K562 (cell line): ENCODE data around the gene ULK2. TPM values are rescaled to one million over a fixed set of nuclear protein-coding genes. Genes with fewer than 3 reads are reported as not detected.

Source experiments
- MEF2A ChIP-seq: IDR thresholded peaks from 2 replicates; pipeline ENCODE4 v1.6.1; 2011; ENCODE audit warnings: low read depth, mild to moderate bottlenecking, low read length, moderate library complexity; ENCODE audit not compliant: control insufficient read depth
- NELFE ChIP-seq: IDR thresholded peaks from 2 replicates; pipeline ENCODE4 v1.6.1; 2011; ENCODE audit warnings: mild to moderate bottlenecking; ENCODE audit not compliant: insufficient read depth, insufficient read length
- polyA plus RNA-seq, 8 experiments: library from polyadenylated mRNA; depleted of rRNA in 4 of 8; stranded (reverse) in 5 of 8; unstranded in 3 of 8; fragments of >200 nt; fragmentation: Nextera tagmentation in 2 of 8; fragmentation: Illumina TruSeq in 1 of 8; extraction: Ambion mirVana in 2 of 8; extraction: Trizol in 1 of 8; gene quantifications; 2 replicates each; pipeline versions ENCODE4 v1.2.1 to v1.2.3, GENCODE V29; 2011 to 2014; ENCODE audit warnings: inconsistent platforms in 1 of 8, missing spikeins in 1 of 8
- total RNA-seq, 7 experiments: library from RNA; depleted of rRNA in 6 of 7; stranded (reverse); fragments of >200 nt in 6 of 7; fragmentation: Illumina TruSeq in 2 of 7; extraction: Trizol in 2 of 7; gene quantifications; 2 replicates each; pipeline versions ENCODE4 v1.2.1 to v1.2.3, GENCODE V29; 2011 to 2021; ENCODE audit warnings: low replicate concordance in 1 of 7
- TF ChIP-seq, protein P1 (sequence below): fragments of 450-650 bp; IDR thresholded peaks from 2 replicates; pipeline ENCODE4 v1.6.1; 2016; ENCODE audit warnings: mild to moderate bottlenecking, moderate library complexity

ULK2 gene
- total and polyA plus RNA-seq, 9 of the 15 experiments (the other 6 are each of a cell fraction or from before 2014, with no cell fraction given): 0.01 to 0.18 (median 0.07) TPM; not detected in 5

GRCh38 chr17:19877364-19877945 is 9.7 kb upstream of the ULK2 start (continued):
- TF ChIP-seq, protein P1, sequence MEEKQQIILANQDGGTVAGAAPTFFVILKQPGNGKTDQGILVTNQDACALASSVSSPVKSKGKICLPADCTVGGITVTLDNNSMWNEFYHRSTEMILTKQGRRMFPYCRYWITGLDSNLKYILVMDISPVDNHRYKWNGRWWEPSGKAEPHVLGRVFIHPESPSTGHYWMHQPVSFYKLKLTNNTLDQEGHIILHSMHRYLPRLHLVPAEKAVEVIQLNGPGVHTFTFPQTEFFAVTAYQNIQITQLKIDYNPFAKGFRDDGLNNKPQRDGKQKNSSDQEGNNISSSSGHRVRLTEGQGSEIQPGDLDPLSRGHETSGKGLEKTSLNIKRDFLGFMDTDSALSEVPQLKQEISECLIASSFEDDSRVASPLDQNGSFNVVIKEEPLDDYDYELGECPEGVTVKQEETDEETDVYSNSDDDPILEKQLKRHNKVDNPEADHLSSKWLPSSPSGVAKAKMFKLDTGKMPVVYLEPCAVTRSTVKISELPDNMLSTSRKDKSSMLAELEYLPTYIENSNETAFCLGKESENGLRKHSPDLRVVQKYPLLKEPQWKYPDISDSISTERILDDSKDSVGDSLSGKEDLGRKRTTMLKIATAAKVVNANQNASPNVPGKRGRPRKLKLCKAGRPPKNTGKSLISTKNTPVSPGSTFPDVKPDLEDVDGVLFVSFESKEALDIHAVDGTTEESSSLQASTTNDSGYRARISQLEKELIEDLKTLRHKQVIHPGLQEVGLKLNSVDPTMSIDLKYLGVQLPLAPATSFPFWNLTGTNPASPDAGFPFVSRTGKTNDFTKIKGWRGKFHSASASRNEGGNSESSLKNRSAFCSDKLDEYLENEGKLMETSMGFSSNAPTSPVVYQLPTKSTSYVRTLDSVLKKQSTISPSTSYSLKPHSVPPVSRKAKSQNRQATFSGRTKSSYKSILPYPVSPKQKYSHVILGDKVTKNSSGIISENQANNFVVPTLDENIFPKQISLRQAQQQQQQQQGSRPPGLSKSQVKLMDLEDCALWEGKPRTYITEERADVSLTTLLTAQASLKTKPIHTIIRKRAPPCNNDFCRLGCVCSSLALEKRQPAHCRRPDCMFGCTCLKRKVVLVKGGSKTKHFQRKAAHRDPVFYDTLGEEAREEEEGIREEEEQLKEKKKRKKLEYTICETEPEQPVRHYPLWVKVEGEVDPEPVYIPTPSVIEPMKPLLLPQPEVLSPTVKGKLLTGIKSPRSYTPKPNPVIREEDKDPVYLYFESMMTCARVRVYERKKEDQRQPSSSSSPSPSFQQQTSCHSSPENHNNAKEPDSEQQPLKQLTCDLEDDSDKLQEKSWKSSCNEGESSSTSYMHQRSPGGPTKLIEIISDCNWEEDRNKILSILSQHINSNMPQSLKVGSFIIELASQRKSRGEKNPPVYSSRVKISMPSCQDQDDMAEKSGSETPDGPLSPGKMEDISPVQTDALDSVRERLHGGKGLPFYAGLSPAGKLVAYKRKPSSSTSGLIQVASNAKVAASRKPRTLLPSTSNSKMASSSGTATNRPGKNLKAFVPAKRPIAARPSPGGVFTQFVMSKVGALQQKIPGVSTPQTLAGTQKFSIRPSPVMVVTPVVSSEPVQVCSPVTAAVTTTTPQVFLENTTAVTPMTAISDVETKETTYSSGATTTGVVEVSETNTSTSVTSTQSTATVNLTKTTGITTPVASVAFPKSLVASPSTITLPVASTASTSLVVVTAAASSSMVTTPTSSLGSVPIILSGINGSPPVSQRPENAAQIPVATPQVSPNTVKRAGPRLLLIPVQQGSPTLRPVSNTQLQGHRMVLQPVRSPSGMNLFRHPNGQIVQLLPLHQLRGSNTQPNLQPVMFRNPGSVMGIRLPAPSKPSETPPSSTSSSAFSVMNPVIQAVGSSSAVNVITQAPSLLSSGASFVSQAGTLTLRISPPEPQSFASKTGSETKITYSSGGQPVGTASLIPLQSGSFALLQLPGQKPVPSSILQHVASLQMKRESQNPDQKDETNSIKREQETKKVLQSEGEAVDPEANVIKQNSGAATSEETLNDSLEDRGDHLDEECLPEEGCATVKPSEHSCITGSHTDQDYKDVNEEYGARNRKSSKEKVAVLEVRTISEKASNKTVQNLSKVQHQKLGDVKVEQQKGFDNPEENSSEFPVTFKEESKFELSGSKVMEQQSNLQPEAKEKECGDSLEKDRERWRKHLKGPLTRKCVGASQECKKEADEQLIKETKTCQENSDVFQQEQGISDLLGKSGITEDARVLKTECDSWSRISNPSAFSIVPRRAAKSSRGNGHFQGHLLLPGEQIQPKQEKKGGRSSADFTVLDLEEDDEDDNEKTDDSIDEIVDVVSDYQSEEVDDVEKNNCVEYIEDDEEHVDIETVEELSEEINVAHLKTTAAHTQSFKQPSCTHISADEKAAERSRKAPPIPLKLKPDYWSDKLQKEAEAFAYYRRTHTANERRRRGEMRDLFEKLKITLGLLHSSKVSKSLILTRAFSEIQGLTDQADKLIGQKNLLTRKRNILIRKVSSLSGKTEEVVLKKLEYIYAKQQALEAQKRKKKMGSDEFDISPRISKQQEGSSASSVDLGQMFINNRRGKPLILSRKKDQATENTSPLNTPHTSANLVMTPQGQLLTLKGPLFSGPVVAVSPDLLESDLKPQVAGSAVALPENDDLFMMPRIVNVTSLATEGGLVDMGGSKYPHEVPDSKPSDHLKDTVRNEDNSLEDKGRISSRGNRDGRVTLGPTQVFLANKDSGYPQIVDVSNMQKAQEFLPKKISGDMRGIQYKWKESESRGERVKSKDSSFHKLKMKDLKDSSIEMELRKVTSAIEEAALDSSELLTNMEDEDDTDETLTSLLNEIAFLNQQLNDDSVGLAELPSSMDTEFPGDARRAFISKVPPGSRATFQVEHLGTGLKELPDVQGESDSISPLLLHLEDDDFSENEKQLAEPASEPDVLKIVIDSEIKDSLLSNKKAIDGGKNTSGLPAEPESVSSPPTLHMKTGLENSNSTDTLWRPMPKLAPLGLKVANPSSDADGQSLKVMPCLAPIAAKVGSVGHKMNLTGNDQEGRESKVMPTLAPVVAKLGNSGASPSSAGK: no peak
- TF ChIP-seq NELFE: no peak
- TF ChIP-seq MEF2A: no peak
